Activated CD4-positive, alpha-beta T cell treated with anti-CD3 and anti-CD28 coated beads, Interleukin-2, amount 10 ng/mL, durations not matched to agents 7 days and 5 days (primary cell): ENCODE measurements around the gene ZC2HC1C. TPM values are rescaled to one million over a fixed set of nuclear protein-coding genes. Genes with fewer than 3 reads are reported as not detected.

Source experiments
- CTCF ChIA-PET: fragments of 350-600 bp; sonication (Branson Sonifier 250); formaldehyde crosslinking; loops from one replicate; lab custom pipeline; 2021; ENCODE audit warnings: antibody characterized with exemption; lab: Charles Lee
- POLR2A ChIA-PET: fragments of 350-600 bp; sonication (Branson Sonifier 250); formaldehyde crosslinking; loops from one replicate; lab custom pipeline; 2021; ENCODE audit warnings: antibody characterized with exemption; lab: Charles Lee
- DNase-seq: peaks from one replicate; pipeline ENCODE4 v3.0.0-alpha.2; 2020
- H3K27ac Mint-ChIP-seq: one replicate; pipeline ENCODE4 v1.8.0; 2021; ENCODE audit warnings: mild to moderate bottlenecking, moderate library complexity, mixed read lengths
- H3K27me3 Mint-ChIP-seq: one replicate; pipeline ENCODE4 v1.8.0; 2021; ENCODE audit warnings: mixed read lengths
- H3K36me3 Mint-ChIP-seq: one replicate; pipeline ENCODE4 v1.8.0; 2021; ENCODE audit warnings: low read depth, mixed read lengths
- H3K4me1 Mint-ChIP-seq: one replicate; pipeline ENCODE4 v1.8.0; 2021; ENCODE audit warnings: mixed read lengths
- H3K4me3 Mint-ChIP-seq: one replicate; pipeline ENCODE4 v1.8.0; 2021; ENCODE audit warnings: mild to moderate bottlenecking, moderate library complexity, mixed read lengths
- H3K9me3 Mint-ChIP-seq: one replicate; pipeline ENCODE4 v1.8.0; 2021; ENCODE audit warnings: mixed read lengths
- total RNA-seq, 2 experiments: library from RNA; stranded (reverse); gene quantifications; one replicate each; pipeline ENCODE4 v1.2.3, GENCODE V29; 2021

The ZC2HC1C gene
- total RNA-seq, 2 experiments from 2014 or later, result 3.1 to 3.3 TPM

DNA sequence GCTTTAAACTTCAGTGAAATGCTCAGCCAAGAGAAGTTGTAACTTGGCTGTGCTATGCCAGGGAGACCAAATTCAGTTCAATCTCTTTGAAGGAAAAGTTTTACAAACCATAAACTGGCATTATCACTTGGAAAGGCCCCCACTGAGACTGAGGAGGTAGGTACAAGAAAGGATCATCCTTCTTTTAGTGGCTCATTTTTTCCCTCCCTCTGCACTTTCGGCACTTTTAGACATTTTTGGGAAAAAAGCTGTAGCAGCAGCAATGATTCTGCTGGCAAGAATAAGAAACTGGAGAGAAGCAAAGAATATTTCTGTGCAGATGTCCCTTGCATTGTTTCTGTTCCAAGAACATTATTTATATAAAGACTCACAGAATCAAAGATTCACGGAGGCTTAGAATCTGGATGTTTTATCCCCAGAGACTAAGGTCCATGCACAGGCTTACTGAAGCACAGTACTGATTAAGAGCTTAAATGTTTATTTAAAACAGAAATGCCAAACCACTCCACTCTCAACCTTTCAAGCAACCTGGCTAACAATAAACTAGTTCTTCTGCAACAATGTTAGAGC, 12.3 kb downstream of the ZC2HC1C start:
- Mint-ChIP-seq H3K9me3 (no peaks in the 10 kb centered on the region), H3K4me3 (no peak overlapping the region)
- CTCF ChIA-PET, result no interaction called here

DNA sequence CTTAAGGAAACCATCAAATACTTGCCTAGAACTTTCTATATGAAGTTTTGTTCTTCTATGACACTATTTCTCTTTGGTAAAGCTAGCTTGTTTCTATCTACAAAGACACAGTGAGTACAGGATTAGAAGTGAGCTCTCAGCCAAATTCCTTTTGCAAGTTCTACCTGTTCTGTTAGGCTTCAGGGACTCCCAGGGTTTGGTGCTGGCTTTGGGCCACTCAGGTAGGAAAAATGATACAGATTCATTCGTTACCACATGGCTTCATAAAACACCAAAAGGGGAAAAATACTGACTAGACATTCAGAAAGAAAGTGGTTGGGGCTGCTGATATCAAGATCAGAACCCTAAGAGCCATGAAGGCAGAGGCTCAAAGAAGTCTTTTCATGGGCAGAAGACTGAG, 13.8 kb downstream of the ZC2HC1C start:
- no peak for DNase-seq
- H3K27me3 Mint-ChIP-seq, result no peaks in the 10 kb centered on the region
- no peak overlapping the region for H3K27ac Mint-ChIP-seq
- CTCF ChIA-PET, result interaction anchor here (0.8 to 1.3 kb wide), 4 partner anchors 12 to 226 kb away, joined by 3 read pairs; partner anchors contain the start of gene ZC2HC1C
- H3K9me3 Mint-ChIP-seq, result no peaks in the 10 kb centered on the region
- H3K4me3 Mint-ChIP-seq, result no peak overlapping the region
- peaks cover 48% of the 10 kb centered on the region for H3K36me3 Mint-ChIP-seq
- peaks cover 5% of the 10 kb centered on the region for H3K4me1 Mint-ChIP-seq
- POLR2A ChIA-PET, result no interaction called here

More for the DNA sequence above, 12.3 kb downstream of the ZC2HC1C start:
- no peak for DNase-seq
- Mint-ChIP-seq H3K27me3 (no peaks in the 10 kb centered on the region), H3K27ac (no peak overlapping the region), H3K4me1 (peaks cover 20% of the 10 kb centered on the region), H3K36me3 (peaks cover 39% of the 10 kb centered on the region)
- POLR2A ChIA-PET, result interaction anchor here (0.6 kb wide), 1 partner anchor 22 kb away, joined by 4 read pairs; no protein-coding TSS in a partner anchor

DNA sequence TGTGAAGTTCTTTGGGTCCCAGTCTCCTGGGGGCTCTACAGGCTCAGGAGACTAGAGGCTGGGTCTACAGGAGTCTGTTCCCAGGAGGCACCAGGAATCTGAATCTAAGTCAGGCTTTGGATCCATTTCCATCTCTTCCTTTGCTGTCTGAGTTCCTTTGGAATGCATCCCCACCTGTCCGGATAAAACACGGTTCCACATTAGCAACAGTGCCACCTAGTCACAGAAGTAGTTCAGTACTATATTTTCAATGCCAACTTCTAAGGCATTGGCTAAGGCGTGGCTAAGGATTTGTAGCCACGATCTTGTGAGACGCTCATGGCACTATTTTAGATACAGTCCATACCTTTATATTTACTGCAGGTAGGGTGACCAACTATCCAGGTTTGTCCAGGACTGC, 15.1 kb downstream of the ZC2HC1C start:
- no peaks in the 10 kb centered on the region for H3K27me3 Mint-ChIP-seq
- peaks cover 40% of the 10 kb centered on the region for H3K36me3 Mint-ChIP-seq
- H3K9me3 Mint-ChIP-seq, result no peaks in the 10 kb centered on the region
- DNase-seq, result no peak
- H3K4me1 Mint-ChIP-seq, result no peaks in the 10 kb centered on the region
- no peak overlapping the region for H3K27ac Mint-ChIP-seq
- no peak overlapping the region for H3K4me3 Mint-ChIP-seq
- ChIA-PET POLR2A (no interaction called here), CTCF (interaction anchor here (1.0 to 1.3 kb wide), 2 partner anchors 15 to 135 kb away, joined by 3 to 4 read pairs; partner anchors contain the start of gene ZC2HC1C)

DNA sequence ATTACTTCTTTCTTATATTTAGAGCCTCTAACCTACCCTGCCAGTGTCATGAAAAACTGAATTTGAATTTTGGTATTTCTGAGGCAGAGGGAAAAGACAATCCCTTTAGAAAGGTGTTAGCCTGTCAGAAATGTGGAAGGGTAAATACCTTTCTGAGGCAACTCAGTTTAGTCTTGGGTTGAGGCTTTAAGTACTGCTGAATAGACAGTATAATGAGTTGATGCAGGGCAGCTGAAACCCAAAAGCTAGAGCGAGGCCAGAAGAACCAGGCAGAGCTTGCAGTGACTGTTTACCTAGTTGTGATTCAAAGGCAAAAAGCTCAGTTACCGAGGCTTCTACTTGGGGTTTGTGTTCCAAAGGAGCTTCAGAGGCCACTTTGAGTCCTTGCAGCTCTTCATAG, 18.7 kb downstream of the ZC2HC1C start:
- Mint-ChIP-seq H3K4me3 (no peak overlapping the region), H3K27me3 (no peaks in the 10 kb centered on the region), H3K27ac (peak overlapping the region; percentile 6), H3K4me1 (no peaks in the 10 kb centered on the region), H3K36me3 (peaks cover 38% of the 10 kb centered on the region), H3K9me3 (no peaks in the 10 kb centered on the region)
- POLR2A ChIA-PET, result interaction anchor here (0.6 kb wide), 1 partner anchor 293 kb away, joined by 3 read pairs; no protein-coding TSS in a partner anchor
- DNase-seq, result no peak
- CTCF ChIA-PET, result interaction anchor here (0.6 to 2.2 kb wide), 14 partner anchors 9 to 476 kb away, joined by 3 to 11 read pairs (median 3); partner anchors contain the start of genes AREL1, FCF1, LTBP2 and NEK9

DNA sequence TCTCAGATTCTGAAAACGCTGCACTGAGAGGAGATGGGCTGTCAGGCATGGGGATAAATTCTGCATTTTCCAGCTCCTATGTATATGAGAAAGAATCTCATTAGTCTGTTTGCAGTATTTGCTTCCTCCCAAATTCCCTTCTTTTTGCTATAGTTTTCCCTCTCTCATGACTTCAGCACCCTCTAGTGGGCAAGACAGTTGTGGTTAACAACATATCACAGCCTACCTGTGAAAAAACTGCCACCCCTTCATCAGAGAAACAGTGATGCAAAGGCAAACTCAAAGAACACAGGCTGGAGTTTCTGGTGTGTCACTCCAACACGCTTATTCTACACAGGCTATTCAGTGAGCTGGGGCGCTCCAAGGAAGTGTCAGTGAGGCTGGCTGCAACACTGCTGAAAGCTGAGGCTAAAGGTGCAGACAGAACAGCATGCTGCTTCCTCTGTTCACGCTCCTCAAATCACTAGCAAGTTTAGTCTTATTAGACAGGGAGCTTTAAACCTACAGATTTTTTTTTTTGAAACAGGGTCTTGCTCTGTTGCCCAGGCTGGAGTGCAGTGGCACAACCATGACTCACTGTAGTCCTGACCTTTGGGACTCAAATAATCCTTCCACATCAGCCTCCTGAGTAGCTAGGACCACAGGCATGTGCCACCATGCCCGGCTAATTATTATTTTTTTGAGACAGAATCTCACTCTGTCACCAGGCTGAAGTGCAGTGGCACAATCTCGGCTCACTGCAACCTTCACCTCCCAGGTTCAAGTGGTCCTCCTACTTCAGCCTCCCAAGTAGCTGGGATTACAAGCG, 19.3 kb downstream of the ZC2HC1C start:
- peaks cover 35% of the 10 kb centered on the region for H3K36me3 Mint-ChIP-seq
- POLR2A ChIA-PET, result interaction anchor here (0.6 kb wide), 1 partner anchor 293 kb away, joined by 3 read pairs; no protein-coding TSS in a partner anchor
- H3K4me3 Mint-ChIP-seq, result no peak overlapping the region
- no peaks in the 10 kb centered on the region for H3K27me3 Mint-ChIP-seq
- H3K9me3 Mint-ChIP-seq, result no peaks in the 10 kb centered on the region
- H3K27ac Mint-ChIP-seq, result peak overlapping the region; percentile 6
- peak; percentile 73 for DNase-seq
- CTCF ChIA-PET, result interaction anchor here (0.6 to 2.2 kb wide), 15 partner anchors 8 to 477 kb away, joined by 3 to 11 read pairs (median 3); partner anchors contain the start of genes AREL1, FCF1, LTBP2 and NEK9
- no peaks in the 10 kb centered on the region for H3K4me1 Mint-ChIP-seq

DNA sequence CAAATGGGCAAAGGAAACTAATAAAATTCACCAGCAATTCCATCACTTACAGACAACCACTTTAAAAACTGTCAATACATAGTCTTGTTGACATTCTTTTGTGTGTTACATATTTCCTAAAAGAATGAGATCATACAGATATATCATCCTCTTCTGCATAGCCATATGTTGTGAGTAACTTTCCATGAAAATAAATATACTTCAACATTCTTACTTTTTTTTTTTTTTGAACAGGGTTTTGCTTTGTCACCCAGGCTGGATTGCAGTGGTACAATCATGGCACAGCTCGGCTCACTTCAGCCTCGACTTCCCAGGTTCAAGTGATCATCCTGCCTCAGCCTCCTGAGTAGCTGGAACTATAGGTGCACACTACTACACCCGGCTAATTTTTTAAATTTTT, 20.9 kb downstream of the ZC2HC1C start:
- Mint-ChIP-seq H3K9me3 (no peaks in the 10 kb centered on the region), H3K36me3 (peaks cover 34% of the 10 kb centered on the region), H3K27me3 (no peaks in the 10 kb centered on the region), H3K27ac (no peak overlapping the region), H3K4me3 (no peak overlapping the region), H3K4me1 (no peaks in the 10 kb centered on the region)
- CTCF ChIA-PET, result interaction anchor here (1.2 kb wide), 1 partner anchor 10 kb away, joined by 5 read pairs; no protein-coding TSS in a partner anchor
- POLR2A ChIA-PET, result no interaction called here
- DNase-seq, result no peak

DNA sequence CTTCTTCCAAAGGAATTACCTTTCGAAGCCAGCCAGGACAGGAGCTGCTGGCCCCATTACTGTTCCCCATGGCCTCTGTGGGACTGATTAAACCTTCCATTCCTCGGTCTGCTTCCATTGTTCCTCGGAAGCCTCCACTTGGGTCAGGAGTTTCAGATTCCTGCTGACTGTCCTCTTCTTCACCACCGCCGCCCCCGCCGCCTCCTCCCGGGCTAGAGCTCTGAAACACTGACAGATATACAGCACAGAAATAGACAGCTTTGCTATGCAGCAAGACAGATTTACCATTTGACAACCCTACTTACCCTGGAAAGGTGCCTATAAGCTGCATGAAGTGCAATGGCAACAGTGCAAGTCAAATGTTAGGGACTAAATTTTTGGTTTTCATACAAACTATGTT, 21.8 kb downstream of the ZC2HC1C start:
- Mint-ChIP-seq H3K4me1 (no peaks in the 10 kb centered on the region), H3K9me3 (no peaks in the 10 kb centered on the region), H3K27me3 (no peaks in the 10 kb centered on the region), H3K4me3 (no peak overlapping the region), H3K36me3 (peaks cover 35% of the 10 kb centered on the region), H3K27ac (no peak overlapping the region)
- no peak for DNase-seq
- ChIA-PET CTCF (interaction anchor here (1.2 kb wide), 1 partner anchor 9 kb away, joined by 5 read pairs; no protein-coding TSS in a partner anchor), POLR2A (no interaction called here)

DNA sequence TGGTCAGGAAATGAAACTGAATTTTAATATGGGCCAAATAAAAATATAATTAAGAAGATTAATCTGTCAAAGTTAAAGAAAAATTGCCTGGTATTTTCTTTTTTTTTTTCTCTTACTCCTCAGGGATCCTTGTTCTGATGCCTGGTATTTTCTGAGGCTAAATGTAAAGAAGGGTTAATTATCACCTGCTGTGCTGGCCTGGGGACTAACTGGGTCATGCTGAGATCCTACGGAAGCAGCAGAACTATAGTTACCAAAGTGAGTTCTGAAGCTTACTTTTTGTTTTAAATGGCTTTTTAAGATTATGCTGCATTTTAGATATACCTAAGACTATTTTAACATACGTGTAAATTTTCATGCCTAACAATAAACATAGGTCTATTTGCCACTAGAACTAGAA, 23.3 kb downstream of the ZC2HC1C start:
- DNase-seq, result no peak
- ChIA-PET CTCF (no interaction called here), POLR2A (no interaction called here)
- H3K9me3 Mint-ChIP-seq, result no peaks in the 10 kb centered on the region
- H3K27me3 Mint-ChIP-seq, result no peaks in the 10 kb centered on the region
- H3K4me3 Mint-ChIP-seq, result no peak overlapping the region
- H3K27ac Mint-ChIP-seq, result no peak overlapping the region
- H3K4me1 Mint-ChIP-seq, result no peaks in the 10 kb centered on the region
- peaks cover 36% of the 10 kb centered on the region for H3K36me3 Mint-ChIP-seq

DNA sequence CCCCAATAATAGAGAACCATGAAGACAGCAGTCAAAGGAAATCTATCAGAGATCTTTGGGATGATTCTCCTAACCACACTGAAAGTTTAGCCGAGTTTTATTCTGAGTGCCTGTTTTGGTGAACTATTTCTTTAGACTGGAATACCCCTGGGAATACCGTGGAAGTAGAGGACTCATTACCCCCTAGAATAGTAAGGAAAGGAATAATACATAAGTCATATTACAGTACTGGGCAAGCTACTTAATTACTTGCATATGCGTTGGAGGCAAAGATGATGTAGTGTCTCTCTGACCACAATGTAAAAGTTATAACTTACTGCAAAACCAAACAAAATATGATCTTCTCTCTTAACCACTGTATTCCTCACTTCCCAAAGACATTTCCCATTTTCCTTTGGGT, 25.5 kb downstream of the ZC2HC1C start:
- H3K4me1 Mint-ChIP-seq, result no peaks in the 10 kb centered on the region
- DNase-seq, result no peak
- CTCF ChIA-PET, result interaction anchor here (0.6 to 1.5 kb wide), 5 partner anchors 10 to 189 kb away, joined by 3 to 5 read pairs (median 3); no protein-coding TSS in a partner anchor
- no peaks in the 10 kb centered on the region for H3K9me3 Mint-ChIP-seq
- H3K27ac Mint-ChIP-seq, result peak overlapping the region; percentile 56
- POLR2A ChIA-PET, result no interaction called here
- H3K36me3 Mint-ChIP-seq, result peaks cover 52% of the 10 kb centered on the region
- H3K27me3 Mint-ChIP-seq, result no peaks in the 10 kb centered on the region
- H3K4me3 Mint-ChIP-seq, result no peak overlapping the region

DNA sequence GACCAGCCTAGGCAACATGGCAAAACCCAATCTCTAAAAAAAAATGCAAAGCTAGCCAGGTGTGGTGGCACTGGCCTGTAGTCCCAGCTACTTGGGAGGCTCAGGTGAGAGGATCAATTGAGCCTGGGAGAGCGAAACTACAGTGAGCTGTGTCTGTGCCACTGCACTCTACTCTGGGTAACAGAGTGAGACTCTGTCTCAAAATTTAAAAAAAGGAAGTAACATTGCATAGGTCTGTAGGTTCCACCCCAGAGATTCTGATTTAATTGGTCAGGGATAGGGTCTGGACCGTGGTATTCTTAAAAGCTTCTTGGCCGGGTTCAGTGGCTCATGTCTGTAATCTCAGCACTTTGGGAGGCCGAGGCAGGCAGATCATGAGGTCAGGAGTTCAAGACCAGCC, 26.2 kb downstream of the ZC2HC1C start:
- H3K4me3 Mint-ChIP-seq, result no peak overlapping the region
- H3K9me3 Mint-ChIP-seq, result no peaks in the 10 kb centered on the region
- no peak overlapping the region for H3K27ac Mint-ChIP-seq
- H3K36me3 Mint-ChIP-seq, result peaks cover 58% of the 10 kb centered on the region
- H3K27me3 Mint-ChIP-seq, result no peaks in the 10 kb centered on the region
- CTCF ChIA-PET, result interaction anchor here (0.6 to 3.2 kb wide), 8 partner anchors 8 to 190 kb away, joined by 3 to 11 read pairs (median 4); no protein-coding TSS in a partner anchor
- POLR2A ChIA-PET, result no interaction called here
- no peak for DNase-seq
- H3K4me1 Mint-ChIP-seq, result no peaks in the 10 kb centered on the region

DNA sequence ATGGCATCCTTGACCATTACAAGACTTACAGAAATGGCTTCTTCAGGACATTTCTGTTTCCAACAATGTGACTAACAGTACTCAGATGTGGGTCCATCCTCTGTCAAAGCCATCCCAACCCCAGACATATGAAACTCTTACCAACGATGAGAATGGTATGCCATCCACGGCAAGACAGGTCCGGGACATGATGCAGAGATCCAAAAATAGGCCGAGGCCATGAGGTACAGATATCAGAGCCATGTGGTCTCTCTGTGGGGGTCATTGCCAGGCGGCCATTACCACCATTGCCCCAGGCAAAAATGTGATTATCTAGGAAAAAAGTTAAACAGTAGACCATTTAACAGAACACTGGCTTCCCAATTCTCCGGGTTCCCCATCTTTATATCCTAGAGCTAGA, 27.5 kb downstream of the ZC2HC1C start:
- Mint-ChIP-seq H3K27ac (no peak overlapping the region), H3K4me3 (no peak overlapping the region), H3K4me1 (no peaks in the 10 kb centered on the region), H3K27me3 (no peaks in the 10 kb centered on the region), H3K9me3 (no peaks in the 10 kb centered on the region), H3K36me3 (peaks cover 56% of the 10 kb centered on the region)
- ChIA-PET CTCF (interaction anchor here (0.6 to 3.2 kb wide), 3 partner anchors 9 to 1908 kb away, joined by 3 to 11 read pairs (median 3); no protein-coding TSS in a partner anchor), POLR2A (no interaction called here)
- no peak for DNase-seq

DNA sequence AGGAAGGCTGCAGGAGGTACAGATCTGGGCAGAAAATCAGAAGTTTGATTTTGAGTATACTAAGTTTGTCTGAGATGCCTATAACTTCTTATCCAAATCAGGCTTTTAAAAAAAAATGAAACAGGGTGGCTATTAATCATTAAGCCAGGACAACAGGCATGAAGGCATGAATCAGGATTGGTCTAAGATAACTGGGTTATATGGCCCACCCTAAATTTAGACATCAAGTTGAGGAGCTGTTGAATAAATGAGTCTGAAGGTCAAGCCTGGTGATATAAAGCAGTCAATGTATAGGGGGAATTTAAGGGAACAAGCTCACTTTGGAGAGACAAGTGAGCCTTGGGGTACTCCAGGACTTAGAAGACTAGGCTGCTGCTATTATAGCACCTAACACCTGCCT, 28.8 kb downstream of the ZC2HC1C start:
- H3K9me3 Mint-ChIP-seq, result no peaks in the 10 kb centered on the region

More for the DNA sequence above, 28.8 kb downstream of the ZC2HC1C start:
- POLR2A ChIA-PET, result no interaction called here
- no peaks in the 10 kb centered on the region for H3K4me1 Mint-ChIP-seq
- H3K27ac Mint-ChIP-seq, result no peak overlapping the region
- no peaks in the 10 kb centered on the region for H3K27me3 Mint-ChIP-seq
- H3K4me3 Mint-ChIP-seq, result no peak overlapping the region
- CTCF ChIA-PET, result interaction anchor here (3.2 kb wide), 1 partner anchor 11 kb away, joined by 11 read pairs; no protein-coding TSS in a partner anchor
- no peak for DNase-seq
- H3K36me3 Mint-ChIP-seq, result peaks cover 57% of the 10 kb centered on the region
